ENCODE measurements around the gene TRMT1. TPM values are rescaled to one million over a fixed set of nuclear protein-coding genes. Genes with fewer than 3 reads are reported as not detected.

Gene TRMT1
- total RNA-seq, 1 experiment from 2014 or later, result 42.6 TPM

DNA sequence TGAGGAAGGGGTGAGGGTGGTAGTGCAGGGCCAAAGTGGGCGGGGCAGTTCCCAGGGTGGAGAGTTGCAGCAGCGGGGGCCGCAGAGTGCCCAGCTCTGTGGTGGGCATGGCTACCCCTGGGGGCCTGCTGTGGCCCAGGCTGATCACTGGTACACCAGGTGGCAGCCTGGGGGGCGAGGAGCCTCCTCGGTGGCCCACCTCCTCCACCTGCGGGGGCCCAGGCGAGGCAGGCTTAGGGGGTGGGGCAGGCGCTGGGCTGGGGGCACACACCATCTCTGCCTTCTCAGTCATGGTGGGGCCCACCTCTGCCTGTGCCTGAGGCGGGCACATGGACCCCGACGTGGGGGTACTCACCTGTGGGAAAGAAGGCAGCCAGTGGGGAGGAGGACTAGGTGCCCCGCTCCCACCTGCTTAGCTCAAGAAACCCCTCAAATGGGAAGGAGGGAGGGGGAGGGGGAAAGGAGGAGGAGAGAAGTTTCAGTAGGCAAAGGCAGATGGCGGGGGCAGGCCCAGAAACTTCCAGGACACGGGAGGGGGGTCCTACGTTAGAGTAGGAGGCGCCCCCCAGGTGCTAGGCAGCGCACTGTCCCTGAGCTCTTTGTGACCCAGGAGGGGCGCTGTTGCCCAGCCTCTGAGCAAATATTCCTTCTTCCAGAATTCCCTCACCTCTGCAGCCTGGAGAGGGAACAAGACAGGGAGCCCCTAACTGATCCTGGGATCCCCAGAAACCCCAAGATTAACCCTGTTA, 15.5 kb downstream of the TRMT1 start:
- no peak overlapping the region for H3K4me3 ChIP-seq (ENCODE audit: low read depth, low read length)
- H3K36me3 ChIP-seq (ENCODE audit: control insufficient read depth, insufficient read depth, low read length), result no peaks in the 10 kb centered on the region
- DNase-seq, result no peak
- no peaks in the 10 kb centered on the region for H3K27me3 ChIP-seq (replicated peaks; ENCODE audit: control insufficient read depth, insufficient read depth, low read length)
- intact Hi-C loops (cut with micrococcal nuclease; ENCODE audit: unreplicated experiment), result no loop called here
- Mint-ChIP-seq H3K9me3 (ENCODE audit: unreplicated experiment) (no peaks in the 10 kb centered on the region), H3K4me3 (ENCODE audit: unreplicated experiment) (no peak overlapping the region), H3K27me3 (ENCODE audit: insufficient read depth, unreplicated experiment) (peaks cover 2% of the 10 kb centered on the region), H3K36me3 (ENCODE audit: insufficient read depth, unreplicated experiment) (peaks cover 6% of the 10 kb centered on the region), H3K4me1 (ENCODE audit: low read depth, unreplicated experiment) (peaks cover 4% of the 10 kb centered on the region), H3K27ac (ENCODE audit: unreplicated experiment) (no peak overlapping the region)
- TF ChIP-seq, protein P1, sequence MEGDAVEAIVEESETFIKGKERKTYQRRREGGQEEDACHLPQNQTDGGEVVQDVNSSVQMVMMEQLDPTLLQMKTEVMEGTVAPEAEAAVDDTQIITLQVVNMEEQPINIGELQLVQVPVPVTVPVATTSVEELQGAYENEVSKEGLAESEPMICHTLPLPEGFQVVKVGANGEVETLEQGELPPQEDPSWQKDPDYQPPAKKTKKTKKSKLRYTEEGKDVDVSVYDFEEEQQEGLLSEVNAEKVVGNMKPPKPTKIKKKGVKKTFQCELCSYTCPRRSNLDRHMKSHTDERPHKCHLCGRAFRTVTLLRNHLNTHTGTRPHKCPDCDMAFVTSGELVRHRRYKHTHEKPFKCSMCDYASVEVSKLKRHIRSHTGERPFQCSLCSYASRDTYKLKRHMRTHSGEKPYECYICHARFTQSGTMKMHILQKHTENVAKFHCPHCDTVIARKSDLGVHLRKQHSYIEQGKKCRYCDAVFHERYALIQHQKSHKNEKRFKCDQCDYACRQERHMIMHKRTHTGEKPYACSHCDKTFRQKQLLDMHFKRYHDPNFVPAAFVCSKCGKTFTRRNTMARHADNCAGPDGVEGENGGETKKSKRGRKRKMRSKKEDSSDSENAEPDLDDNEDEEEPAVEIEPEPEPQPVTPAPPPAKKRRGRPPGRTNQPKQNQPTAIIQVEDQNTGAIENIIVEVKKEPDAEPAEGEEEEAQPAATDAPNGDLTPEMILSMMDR (IDR thresholded peaks at IDR 0.05; ENCODE audit: insufficient read depth in 1 of 2, low read depth in 1 of 2, low read length in 1 of 2, severe bottlenecking in 1 of 2, unreplicated experiment in 1 of 2), result no peak
- H3K9me3 ChIP-seq, result no peaks in the 10 kb centered on the region
- CTCF ChIA-PET, result interaction anchor here (0.7 to 1.4 kb wide), 2 partner anchors 136 to 161 kb away, joined by 3 to 5 read pairs; no protein-coding TSS in a partner anchor
- POLR2A ChIA-PET, result no interaction called here
- peaks cover 11% of the 10 kb centered on the region for H3K4me1 ChIP-seq
- BruUV-seq (replicated peaks), result no TSS peak

DNA sequence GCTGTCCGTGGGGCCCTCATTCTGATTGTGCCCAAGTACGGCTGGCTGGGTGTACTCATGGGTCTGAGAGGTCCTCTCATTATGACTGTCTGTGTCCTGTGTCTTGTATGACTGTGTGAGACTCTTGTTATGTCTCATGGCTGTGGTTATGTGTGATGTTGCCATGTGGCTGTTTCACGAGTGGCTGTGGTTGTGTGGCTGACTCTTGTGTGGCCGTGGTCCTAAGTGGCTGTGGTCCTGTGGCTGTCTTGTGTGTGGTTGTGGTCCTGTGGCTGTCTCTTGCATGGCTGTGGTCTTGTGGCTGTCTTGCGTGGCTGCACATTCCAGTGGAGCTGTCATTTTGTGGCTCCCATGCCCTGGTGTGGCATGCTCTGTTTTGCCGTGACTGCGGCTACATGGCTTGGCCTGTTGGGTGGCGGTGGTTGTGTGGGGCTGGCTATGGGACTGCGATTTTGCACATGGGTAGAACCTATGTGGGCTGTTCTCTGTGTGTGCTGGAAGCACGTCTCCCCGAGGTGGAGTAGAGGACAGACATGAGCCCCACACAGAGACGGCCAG, 16.4 kb downstream of the TRMT1 start:
- H3K4me3 ChIP-seq (ENCODE audit: low read depth, low read length), result no peak overlapping the region
- H3K27me3 Mint-ChIP-seq (ENCODE audit: insufficient read depth, unreplicated experiment), result peaks cover 4% of the 10 kb centered on the region
- H3K36me3 ChIP-seq (ENCODE audit: control insufficient read depth, insufficient read depth, low read length), result no peaks in the 10 kb centered on the region
- H3K9me3 ChIP-seq, result no peaks in the 10 kb centered on the region
- BruUV-seq (replicated peaks), result no TSS peak
- intact Hi-C loops (cut with micrococcal nuclease; ENCODE audit: unreplicated experiment), result no loop called here
- TF ChIP-seq, protein P1 (IDR thresholded peaks at IDR 0.05; ENCODE audit: insufficient read depth in 1 of 2, low read depth in 1 of 2, low read length in 1 of 2, severe bottlenecking in 1 of 2, unreplicated experiment in 1 of 2), result no peak
- no peak overlapping the region for H3K27ac Mint-ChIP-seq (ENCODE audit: unreplicated experiment)
- ChIA-PET CTCF (no interaction called here), POLR2A (no interaction called here)
- no peak for DNase-seq
- peaks cover 7% of the 10 kb centered on the region for H3K4me1 Mint-ChIP-seq (ENCODE audit: low read depth, unreplicated experiment)
- H3K4me1 ChIP-seq, result peaks cover 11% of the 10 kb centered on the region
- peaks cover 6% of the 10 kb centered on the region for H3K36me3 Mint-ChIP-seq (ENCODE audit: insufficient read depth, unreplicated experiment)
- H3K9me3 Mint-ChIP-seq (ENCODE audit: unreplicated experiment), result no peaks in the 10 kb centered on the region
- H3K4me3 Mint-ChIP-seq (ENCODE audit: unreplicated experiment), result no peak overlapping the region
- no peaks in the 10 kb centered on the region for H3K27me3 ChIP-seq (replicated peaks; ENCODE audit: control insufficient read depth, insufficient read depth, low read length)

DNA sequence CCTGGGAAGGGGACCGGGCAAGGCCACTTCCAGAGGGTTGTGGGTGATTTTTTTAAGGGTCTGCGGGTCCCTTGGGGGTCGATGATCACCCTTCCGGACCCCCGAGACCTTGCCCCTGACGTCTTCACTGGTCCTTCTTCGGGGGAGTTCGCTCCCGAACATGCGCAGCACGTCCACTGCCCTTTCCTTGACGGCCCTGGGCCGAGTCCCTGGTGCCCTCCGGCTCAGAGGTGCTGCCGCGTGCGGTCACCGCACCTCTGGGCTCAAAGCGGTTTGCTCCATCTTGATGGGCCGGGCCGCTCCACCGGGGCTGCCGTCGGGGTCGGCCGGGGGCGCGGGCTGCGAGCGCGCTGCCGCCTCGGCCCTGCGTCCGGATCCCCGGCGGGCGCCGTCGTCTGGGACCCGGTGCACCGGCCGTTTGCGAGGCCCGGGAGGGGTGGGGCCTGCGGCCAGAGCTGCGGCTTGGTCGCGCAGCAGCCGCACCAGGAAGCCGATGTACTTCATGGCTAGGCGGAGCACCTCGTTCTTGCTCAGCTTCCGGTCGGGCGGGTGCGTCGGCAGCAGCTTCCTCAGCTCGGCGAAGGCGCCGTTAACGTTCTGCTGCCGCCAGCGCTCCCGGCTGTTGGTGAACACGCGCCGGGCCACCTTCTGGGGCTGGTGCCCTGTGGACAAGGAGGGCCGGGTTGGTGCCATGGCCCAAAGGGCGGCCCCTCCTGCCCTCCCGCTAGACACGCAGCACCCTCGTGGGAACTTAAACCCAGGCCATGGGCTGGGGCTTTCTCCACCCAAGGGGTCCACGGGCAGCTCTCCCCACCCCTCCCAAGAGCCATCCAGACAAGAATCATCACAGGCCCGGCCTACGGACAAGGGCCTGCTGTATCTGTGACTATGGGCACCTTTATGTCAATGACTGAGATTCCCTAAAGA, 17.2 kb downstream of the TRMT1 start:
- Mint-ChIP-seq H3K27ac (ENCODE audit: unreplicated experiment) (no peak overlapping the region), H3K27me3 (ENCODE audit: insufficient read depth, unreplicated experiment) (peaks cover 4% of the 10 kb centered on the region), H3K9me3 (ENCODE audit: unreplicated experiment) (no peaks in the 10 kb centered on the region), H3K4me1 (ENCODE audit: low read depth, unreplicated experiment) (peaks cover 7% of the 10 kb centered on the region), H3K4me3 (ENCODE audit: unreplicated experiment) (no peak overlapping the region), H3K36me3 (ENCODE audit: insufficient read depth, unreplicated experiment) (peaks cover under 1% of the 10 kb centered on the region)
- DNase-seq, result no peak
- intact Hi-C loops (cut with micrococcal nuclease; ENCODE audit: unreplicated experiment), result no loop called here
- Histone ChIP-seq H3K36me3 (ENCODE audit: control insufficient read depth, insufficient read depth, low read length) (no peaks in the 10 kb centered on the region), H3K4me1 (peaks cover 11% of the 10 kb centered on the region), H3K4me3 (ENCODE audit: low read depth, low read length) (no peak overlapping the region), H3K27me3 (replicated peaks; ENCODE audit: control insufficient read depth, insufficient read depth, low read length) (no peaks in the 10 kb centered on the region), H3K9me3 (no peaks in the 10 kb centered on the region)
- BruUV-seq (replicated peaks), result no TSS peak
- ChIA-PET POLR2A (no interaction called here), CTCF (no interaction called here)
- TF ChIP-seq, protein P1 (IDR thresholded peaks at IDR 0.05; ENCODE audit: insufficient read depth in 1 of 2, low read depth in 1 of 2, low read length in 1 of 2, severe bottlenecking in 1 of 2, unreplicated experiment in 1 of 2), result no peak
